GM21825 (cell line): ENCODE measurements around the gene FBRSL1.

ENCODE experiments used
- ATAC-seq: cut with Tn5 transposase; IDR thresholded peaks from one replicate; pipeline ENCODE4 v1.9.1; 2021; ENCODE audit warnings: mild to moderate bottlenecking, moderate library complexity; ENCODE audit not compliant: unreplicated experiment

The FBRSL1 gene

GRCh38 chr12:132483208-132483607 is 6.7 kb upstream of the FBRSL1 start:
- no peak for ATAC-seq

DNA sequence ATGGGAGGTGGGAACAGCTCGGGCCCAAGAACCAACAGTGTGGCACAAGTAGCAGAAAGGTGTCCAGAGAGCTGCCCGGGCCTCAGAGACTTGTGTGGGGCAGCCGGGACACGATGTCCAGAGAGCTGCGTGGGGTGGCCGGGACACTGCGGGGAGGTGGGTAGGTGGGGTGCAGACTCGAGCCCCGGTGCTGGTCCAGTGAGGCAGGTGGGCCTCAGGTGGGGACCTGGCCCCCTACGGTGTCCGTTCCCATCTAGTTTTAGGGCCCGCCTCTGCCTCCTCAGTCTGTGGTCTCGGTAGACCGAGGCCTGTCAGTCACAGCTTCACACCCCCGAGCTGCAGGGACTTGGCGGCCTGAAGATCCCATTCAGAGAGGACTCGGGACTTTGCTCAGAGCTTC is 6.3 kb upstream of the FBRSL1 start:
- no peak for ATAC-seq

DNA sequence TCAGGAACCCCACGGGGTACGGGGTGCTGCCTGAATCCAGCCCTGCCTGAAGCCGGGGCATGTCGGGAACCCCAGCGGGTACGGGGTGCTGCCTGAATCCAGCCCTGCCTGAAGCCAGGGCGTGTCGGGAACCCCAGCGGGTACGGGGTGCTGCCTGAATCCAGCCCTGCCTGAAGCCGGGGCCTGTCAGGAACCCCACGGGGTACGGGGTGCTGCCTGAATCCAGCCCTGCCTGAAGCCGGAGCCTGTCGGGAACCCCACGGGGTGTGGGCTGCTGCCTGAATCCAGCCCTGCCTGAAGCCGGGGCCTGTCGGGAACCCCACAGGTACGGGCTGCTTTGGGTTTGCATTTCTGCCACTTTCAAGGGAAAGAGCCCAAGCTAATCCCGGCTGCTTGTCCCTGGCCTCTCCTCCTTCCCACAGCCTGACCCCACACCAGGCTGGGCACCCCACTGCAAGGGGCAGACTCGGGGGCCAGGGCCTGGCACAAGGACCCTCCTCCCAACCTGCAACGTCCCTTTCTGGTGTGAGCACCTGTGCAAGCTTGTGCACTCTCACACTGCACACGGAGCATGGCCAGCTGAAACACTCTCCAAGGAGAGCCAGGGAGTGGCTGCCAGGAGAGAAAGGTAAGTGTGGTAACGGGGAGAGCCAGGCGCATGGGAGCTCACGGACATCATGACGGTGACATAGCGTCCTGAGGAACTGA is 5.6 kb upstream of the FBRSL1 start:
- ATAC-seq: no peak

GRCh38 chr12:132484891-132485441 is 5.0 kb upstream of the FBRSL1 start:
- no peak for ATAC-seq

DNA sequence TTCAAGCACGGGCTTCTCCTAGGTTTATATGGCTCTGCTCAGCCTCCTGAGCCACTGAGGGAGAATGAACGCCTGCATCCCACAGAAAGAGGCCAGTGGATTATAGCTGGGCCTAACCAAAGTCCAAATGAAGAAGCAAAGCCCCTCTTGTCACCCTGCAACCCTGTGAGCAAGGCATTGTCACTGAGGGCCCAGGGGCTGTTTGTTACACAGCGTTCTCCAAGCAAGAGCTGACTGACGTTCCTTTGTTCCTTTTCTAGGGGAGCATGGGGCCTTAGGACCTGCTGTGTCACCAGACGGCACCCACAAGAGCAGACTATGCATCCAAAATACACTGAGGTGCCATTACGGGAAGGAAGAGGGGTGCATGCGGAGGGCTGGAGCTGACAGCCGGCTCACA is 4.3 kb upstream of the FBRSL1 start:
- no peak for ATAC-seq

GRCh38 chr12:132486168-132486567 is 3.8 kb upstream of the FBRSL1 start:
- no peak for ATAC-seq

- no peak for ATAC-seq
Observed at GRCh38 chr12:132486576-132486975, 3.4 kb upstream of the FBRSL1 start.

DNA sequence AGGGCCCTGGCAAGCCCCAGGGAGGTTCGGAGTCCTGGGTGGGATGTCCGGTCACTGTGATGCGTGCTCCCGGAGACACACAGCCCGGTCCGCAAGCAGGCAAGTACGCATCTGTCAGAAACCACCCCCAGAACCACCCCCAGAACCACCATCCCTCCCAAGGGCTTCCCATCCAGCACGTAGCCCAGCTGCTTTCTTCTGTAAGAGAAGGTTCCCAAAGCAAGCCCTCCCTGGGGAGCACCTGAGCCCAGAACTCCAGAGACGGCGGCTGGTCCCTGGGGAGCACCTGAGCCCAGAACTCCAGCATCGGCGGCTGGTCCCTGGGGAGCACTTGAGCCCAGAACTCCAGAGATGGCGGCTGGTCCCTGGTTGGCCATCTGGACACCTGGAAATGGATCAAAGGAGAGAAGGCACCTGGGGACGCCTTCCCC is 2.6 kb upstream of the FBRSL1 start:
- ATAC-seq: no peak

DNA sequence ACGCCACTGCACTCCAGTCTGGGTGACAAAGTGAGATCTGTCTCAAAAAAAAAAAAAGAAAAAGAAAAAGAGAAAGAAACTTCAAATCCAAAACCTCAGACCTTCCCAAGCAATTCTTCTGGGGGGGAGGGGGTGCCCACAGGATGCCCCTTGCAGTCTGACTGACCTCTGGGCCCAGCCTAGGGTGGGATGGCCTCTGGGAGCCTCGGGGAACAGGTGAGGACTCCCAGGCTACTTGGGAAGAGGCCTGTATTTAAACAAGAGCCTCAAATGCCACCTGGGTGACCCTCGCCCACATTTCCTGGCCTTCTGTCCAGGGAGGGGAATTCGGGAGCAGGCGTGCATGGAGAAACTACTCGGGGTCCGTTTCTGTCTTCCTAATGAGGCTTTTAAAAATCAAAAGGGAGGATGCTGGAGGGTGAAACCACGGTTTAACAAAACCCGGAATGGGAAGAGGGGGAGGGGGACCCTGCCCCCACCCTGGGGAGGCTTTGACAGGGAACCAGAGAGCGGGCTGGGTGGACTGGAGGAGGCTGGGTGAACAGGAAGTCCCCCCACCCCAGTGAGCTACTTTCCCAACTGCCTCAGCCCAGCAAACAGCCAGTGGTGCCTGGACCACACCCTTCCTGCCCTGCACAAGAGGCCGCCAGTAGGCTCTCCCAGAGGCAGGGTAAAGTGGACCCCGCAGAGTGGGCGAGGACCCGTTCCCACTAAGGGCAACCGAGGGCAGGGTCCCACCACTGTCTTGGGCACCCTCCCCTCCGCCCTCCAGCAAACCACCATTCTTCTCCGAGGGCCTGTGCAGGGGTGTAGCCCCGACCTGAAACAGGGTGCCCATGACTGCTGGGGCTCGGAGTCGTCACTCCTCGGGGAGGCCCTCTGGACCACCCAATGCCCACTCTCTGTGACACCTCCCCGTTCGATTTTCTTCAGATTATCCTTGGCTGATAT is 1.5 kb upstream of the FBRSL1 start:
- ATAC-seq: no peak

DNA sequence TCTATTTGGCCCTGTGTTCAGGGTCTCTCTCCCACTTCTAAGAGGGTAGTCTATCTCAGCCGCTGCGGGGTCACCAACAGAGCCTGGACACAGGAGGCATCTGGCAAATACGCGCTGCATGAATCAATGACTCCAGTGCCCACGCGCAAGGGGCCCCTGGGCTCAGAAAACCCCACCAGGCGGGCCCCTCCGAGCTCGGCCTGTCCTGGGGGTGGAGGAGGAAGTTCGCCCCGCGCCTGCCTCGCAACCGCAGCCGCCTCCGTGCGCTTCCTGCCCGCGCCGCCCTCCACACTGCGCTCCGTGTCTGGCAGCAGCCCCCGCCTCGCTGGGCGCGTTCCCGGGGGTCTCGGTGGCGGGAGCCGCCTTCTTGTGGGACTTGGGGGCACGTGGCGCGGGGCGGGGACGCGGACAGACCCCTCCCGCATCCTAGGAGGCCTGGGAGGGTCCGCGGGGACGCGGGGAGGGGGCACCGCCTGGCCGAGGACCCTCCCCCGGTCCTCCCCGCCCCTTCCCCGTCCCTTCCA is 811 bp upstream of the FBRSL1 start:
- ATAC-seq: peak; percentile 26

DNA sequence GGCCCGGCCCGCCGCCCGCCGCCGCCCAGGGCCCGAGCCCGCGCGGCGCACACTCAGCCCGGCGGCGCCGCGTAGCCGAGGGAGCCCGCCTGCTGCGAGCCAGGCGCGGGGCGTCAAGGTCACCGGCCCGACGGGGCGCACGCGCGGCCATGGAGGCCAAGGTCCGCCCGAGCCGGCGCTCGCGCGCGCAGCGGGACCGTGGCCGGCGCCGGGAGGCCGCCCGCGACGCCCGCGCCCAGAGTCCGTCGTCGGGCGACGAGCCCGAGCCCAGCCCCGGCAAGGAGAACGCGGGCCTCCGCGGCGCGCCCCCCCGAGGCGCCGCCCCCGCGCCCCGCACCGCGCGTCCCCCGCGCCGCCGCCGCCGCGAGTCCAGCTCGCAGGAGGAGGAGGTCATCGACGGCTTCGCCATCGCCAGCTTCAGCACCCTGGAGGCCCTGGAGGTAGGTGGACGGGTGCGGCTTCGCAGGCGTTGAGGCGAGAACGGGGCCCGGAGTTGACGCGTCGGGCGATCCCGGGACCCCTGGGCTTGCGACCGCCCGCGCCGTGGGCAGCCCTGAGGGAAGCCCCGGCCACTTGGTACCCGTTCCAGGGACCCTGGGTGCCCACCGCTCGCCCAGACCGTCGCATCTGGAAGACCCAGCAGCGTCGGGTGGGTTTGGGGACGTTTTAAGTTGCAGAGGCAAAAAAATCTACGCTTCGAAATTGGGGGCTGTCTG is 629 bp downstream of the FBRSL1 start:
- no peak for ATAC-seq

DNA sequence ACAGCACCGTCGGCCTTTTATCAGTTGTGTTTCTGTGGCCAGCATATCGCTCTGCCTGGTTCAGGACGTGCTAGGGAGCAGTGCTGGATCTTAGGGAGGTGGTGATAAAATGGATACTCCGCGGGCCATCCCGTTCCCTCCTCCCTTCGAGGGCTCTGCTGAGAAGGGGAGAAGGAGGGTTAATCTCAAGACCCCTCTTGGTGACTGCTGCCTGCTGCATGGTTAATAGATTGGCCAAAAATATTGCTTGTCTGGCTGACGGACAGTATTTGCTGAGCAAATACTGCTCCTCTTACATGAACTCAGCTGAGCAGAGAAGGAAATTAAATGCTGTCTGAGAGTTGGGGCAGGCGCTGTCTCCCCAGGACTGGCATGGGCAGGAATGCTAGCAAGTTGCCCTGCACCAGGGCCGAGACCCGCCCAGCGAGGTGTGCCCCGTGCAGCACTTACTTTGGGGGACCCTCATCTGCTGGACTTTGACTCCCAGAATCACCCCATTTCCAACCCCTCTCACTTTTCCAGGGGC is 1.2 kb downstream of the FBRSL1 start:
- no peak for ATAC-seq

GRCh38 chr12:132491761-132492378 is 1.9 kb downstream of the FBRSL1 start:
- ATAC-seq: no peak

DNA sequence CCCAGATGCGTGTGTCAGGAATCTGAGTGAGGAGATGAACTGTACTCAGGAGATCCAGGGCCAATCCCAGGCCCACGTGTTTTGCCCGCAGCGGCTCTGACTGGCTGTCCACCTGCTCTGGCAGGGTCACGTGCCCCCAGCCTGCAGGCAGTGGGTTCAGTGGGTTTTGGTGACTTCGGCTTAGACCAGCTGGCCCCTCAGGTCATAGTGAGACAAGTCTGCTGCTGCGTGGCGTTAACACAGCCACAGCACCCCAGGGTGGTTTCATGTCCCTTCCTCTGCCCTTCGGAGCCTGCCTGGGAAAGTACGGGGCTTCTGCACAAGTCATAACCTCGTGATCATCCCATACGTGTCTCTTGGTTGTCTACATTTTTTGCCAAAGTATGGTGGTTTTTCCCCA is 2.6 kb downstream of the FBRSL1 start:
- ATAC-seq: no peak

- ATAC-seq: no peak
Observed at GRCh38 chr12:132492951-132493350, 3.0 kb downstream of the FBRSL1 start.

- no peak for ATAC-seq
Observed at GRCh38 chr12:132493482-132494178, 3.7 kb downstream of the FBRSL1 start.

GRCh38 chr12:132494294-132495164 is 4.6 kb downstream of the FBRSL1 start:
- no peak for ATAC-seq

GRCh38 chr12:132495165-132495544 is 5.2 kb downstream of the FBRSL1 start:
- no peak for ATAC-seq
